HL-60 (cell line): Measurements from ENCODE around the gene DGKI.

Experiments used
- DNase-seq, 2 experiments: peaks; one replicate each; pipeline ENCODE4 v3.0.0-alpha.2; 2010 to 2020; ENCODE audit warnings: low read depth in 1 of 2, low spot score in 1 of 2
- H3K27ac ChIP-seq: fragments of 250-450 bp; sonication (Bioruptor Pico); replicated peaks from 2 replicates; pipeline ENCODE4 v1.5.1; 2020; ENCODE audit warnings: mild to moderate bottlenecking, moderate library complexity
- H3K27me3 ChIP-seq: fragments of 250-450 bp; sonication (Bioruptor Pico); 2 replicates; pipeline ENCODE4 v1.5.1; 2021; ENCODE audit warnings: mild to moderate bottlenecking, moderate library complexity; ENCODE audit not compliant: insufficient read depth, poor library complexity, severe bottlenecking
- H3K4me3 ChIP-seq: replicated peaks from 2 replicates; pipeline ENCODE4 v1.5.1; 2011; ENCODE audit warnings: mild to moderate bottlenecking, control low read depth, low read length; ENCODE audit not compliant: insufficient read depth
- GABPA ChIP-seq: IDR thresholded peaks from 2 replicates; pipeline ENCODE4 v1.6.1; 2012; ENCODE audit warnings: low read depth
- POLR2AphosphoS5 ChIP-seq: IDR thresholded peaks from 2 replicates; pipeline ENCODE4 v1.6.1; 2012; ENCODE audit warnings: low read depth
- SPI1 ChIP-seq: IDR thresholded peaks from 2 replicates; pipeline ENCODE4 v1.6.1; 2012; ENCODE audit warnings: low read depth, mild to moderate bottlenecking, borderline replicate concordance
- TF ChIP-seq, protein P1 (sequence below): IDR thresholded peaks from 2 replicates; pipeline ENCODE4 v1.6.1; 2012; ENCODE audit warnings: low read depth; ENCODE audit not compliant: insufficient replicate concordance
- TF ChIP-seq, protein P2 (sequence below): IDR thresholded peaks from one replicate; pipeline ENCODE4 v1.5.1; 2011; ENCODE audit warnings: low read length, control low read depth, inconsistent platforms; ENCODE audit not compliant: insufficient read depth

Gene DGKI

DNA sequence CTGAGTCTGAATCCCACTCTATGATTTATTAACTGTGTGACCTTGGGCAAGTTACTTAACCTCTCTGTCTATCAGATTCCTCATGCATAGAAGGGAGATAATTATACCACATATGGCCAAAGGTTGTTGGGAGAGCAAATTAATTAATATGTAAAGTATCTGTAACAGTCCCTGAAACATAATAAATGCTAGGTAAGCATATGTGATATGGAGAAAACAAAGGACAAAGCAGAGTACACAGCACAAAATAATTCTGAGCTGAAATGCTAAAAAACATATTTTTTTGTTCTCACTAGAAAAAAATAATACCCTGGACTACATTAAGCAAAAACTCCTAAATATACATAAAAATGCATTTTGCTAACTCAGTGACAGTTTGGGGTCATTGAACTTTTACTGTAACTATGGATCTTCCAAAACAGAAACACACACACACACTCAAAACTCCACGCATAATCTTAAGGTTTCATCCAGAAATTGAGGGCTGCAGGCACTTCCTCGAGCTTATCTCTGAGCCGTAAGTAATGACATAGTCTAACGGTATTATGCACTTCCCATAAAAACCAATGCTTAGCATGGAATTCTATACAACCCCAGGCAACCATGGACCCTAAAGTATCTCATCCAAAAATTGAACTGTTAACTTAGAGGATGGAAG lies 301.6 kb downstream of the DGKI start:
- Histone ChIP-seq H3K27ac (no peak overlapping the region), H3K27me3 (peaks cover 2% of the 10 kb centered on the region), H3K4me3 (no peak overlapping the region)
- no peak for TF ChIP-seq POLR2AphosphoS5
- TF ChIP-seq, protein P1, sequence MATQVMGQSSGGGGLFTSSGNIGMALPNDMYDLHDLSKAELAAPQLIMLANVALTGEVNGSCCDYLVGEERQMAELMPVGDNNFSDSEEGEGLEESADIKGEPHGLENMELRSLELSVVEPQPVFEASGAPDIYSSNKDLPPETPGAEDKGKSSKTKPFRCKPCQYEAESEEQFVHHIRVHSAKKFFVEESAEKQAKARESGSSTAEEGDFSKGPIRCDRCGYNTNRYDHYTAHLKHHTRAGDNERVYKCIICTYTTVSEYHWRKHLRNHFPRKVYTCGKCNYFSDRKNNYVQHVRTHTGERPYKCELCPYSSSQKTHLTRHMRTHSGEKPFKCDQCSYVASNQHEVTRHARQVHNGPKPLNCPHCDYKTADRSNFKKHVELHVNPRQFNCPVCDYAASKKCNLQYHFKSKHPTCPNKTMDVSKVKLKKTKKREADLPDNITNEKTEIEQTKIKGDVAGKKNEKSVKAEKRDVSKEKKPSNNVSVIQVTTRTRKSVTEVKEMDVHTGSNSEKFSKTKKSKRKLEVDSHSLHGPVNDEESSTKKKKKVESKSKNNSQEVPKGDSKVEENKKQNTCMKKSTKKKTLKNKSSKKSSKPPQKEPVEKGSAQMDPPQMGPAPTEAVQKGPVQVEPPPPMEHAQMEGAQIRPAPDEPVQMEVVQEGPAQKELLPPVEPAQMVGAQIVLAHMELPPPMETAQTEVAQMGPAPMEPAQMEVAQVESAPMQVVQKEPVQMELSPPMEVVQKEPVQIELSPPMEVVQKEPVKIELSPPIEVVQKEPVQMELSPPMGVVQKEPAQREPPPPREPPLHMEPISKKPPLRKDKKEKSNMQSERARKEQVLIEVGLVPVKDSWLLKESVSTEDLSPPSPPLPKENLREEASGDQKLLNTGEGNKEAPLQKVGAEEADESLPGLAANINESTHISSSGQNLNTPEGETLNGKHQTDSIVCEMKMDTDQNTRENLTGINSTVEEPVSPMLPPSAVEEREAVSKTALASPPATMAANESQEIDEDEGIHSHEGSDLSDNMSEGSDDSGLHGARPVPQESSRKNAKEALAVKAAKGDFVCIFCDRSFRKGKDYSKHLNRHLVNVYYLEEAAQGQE = no peak
- TF ChIP-seq GABPA = no peak
- TF ChIP-seq SPI1 = no peak
- TF ChIP-seq, protein P2, sequence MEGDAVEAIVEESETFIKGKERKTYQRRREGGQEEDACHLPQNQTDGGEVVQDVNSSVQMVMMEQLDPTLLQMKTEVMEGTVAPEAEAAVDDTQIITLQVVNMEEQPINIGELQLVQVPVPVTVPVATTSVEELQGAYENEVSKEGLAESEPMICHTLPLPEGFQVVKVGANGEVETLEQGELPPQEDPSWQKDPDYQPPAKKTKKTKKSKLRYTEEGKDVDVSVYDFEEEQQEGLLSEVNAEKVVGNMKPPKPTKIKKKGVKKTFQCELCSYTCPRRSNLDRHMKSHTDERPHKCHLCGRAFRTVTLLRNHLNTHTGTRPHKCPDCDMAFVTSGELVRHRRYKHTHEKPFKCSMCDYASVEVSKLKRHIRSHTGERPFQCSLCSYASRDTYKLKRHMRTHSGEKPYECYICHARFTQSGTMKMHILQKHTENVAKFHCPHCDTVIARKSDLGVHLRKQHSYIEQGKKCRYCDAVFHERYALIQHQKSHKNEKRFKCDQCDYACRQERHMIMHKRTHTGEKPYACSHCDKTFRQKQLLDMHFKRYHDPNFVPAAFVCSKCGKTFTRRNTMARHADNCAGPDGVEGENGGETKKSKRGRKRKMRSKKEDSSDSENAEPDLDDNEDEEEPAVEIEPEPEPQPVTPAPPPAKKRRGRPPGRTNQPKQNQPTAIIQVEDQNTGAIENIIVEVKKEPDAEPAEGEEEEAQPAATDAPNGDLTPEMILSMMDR = no peak
- DNase-seq = no peak

DNA sequence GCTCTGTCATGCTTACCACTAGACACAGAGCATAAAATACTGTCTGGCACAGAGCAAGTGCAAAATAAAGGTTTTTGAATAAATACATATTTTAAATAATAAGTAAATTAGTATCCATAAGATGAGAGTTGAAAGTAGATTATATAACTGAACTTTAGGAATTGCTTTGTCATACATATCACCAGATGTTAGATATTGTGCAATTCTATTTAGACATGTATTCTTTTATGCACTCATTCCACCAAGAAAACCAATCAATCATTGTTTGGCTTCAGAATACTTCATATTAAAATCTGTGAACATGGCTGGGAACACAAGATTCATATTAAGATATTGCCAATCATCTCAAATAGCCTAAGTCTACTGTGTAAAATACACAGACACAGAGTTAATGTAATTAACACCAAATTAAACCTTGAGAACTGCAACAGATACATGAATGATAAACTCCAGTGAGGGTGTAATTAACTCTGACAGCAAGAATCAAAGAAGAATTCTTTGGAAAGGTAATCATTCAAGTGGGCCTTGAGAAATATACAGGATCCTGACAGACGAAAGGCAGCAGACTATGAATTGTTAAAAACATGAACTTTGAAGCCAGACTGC lies 302.2 kb downstream of the DGKI start:
- Histone ChIP-seq H3K27ac (no peak overlapping the region), H3K27me3 (peaks cover 2% of the 10 kb centered on the region), H3K4me3 (no peak overlapping the region)
- no peak for TF ChIP-seq SPI1
- no peak for TF ChIP-seq GABPA
- TF ChIP-seq, protein P1 = no peak
- no peak for TF ChIP-seq POLR2AphosphoS5
- TF ChIP-seq, protein P2 = no peak
- DNase-seq = no peak

DNA sequence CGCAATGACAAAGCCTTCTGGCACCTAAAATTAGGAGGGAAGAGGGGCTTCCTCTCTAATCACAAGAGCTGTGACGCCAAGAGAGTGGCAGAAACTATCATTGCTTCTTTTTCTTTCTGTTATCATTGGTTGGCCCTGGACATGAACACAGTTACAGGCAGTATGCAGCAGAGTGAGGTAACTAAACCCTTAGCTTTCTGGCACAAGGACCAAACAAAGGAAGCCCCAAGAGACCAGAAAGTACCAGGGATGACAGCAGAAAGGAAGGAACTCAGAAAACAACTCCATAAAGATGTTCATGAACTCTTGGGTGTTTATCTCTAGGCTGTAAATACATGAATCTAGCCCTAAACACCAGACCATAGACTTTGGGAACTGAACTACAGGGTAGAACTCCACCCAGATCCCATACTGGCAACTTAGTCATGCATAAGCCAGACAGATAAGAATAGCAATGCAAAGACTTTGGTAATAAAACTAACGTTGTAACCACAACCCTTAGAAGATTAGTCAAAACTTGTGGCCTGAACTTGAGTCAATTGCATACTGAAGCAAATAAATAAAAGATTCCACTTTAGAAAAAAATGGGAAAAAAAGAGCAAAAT lies 307.6 kb downstream of the DGKI start:
- Histone ChIP-seq H3K27ac (no peak overlapping the region), H3K27me3 (peaks cover 2% of the 10 kb centered on the region), H3K4me3 (no peak overlapping the region)
- DNase-seq = no peak
- TF ChIP-seq, protein P2 = no peak
- TF ChIP-seq SPI1 (no peak), GABPA (no peak), POLR2AphosphoS5 (no peak)
- TF ChIP-seq, protein P1 = no peak
